GM19324 (cell line): ENCODE data around the gene SMARCA1.
"Not testable (repeated sequence)": the region's sequence is repeated elsewhere in the genome, so short reads cannot be mapped to it uniquely, and the experiment has no call there.

Experiments
- ATAC-seq: cut with Tn5 transposase; IDR thresholded peaks from one replicate; pipeline ENCODE4 v1.9.1; 2021; ENCODE audit warnings: mild to moderate bottlenecking, moderate library complexity; ENCODE audit not compliant: unreplicated experiment, low FRiP score

Gene SMARCA1

GRCh38 chrX:129523079-129523911, at the start of gene SMARCA1:
TSS of gene SMARCA1 (minus strand) at chrX:129523490. CDS start at chrX:129523370, 120 bp downstream.
- ATAC-seq: no peak

- no peak for ATAC-seq
Measured at GRCh38 chrX:129572422-129572821, 49.1 kb upstream of the SMARCA1 start.

GRCh38 chrX:129568349-129568748, 45.1 kb upstream of the SMARCA1 start:
- no peak for ATAC-seq

- ATAC-seq: no peak
Measured at GRCh38 chrX:129566073-129566472, 42.8 kb upstream of the SMARCA1 start.

GRCh38 chrX:129565046-129565650, 41.9 kb upstream of the SMARCA1 start:
- no peak for ATAC-seq

- ATAC-seq: not testable (repeated sequence)
Measured at GRCh38 chrX:129564345-129564744, 41.1 kb upstream of the SMARCA1 start.

GRCh38 chrX:129561453-129561852, 38.2 kb upstream of the SMARCA1 start:
- no peak for ATAC-seq

- no peak for ATAC-seq
Measured at GRCh38 chrX:129559783-129560182, 36.5 kb upstream of the SMARCA1 start.

- ATAC-seq: no peak
Measured at GRCh38 chrX:129557844-129558480, 34.7 kb upstream of the SMARCA1 start.

- ATAC-seq: no peak
Measured at GRCh38 chrX:129556806-129557315, 33.6 kb upstream of the SMARCA1 start.

- ATAC-seq: not testable (repeated sequence)
Measured at GRCh38 chrX:129554816-129555215, 31.5 kb upstream of the SMARCA1 start.

- peak; percentile 95 for ATAC-seq
Measured at GRCh38 chrX:129553619-129554288, 30.5 kb upstream of the SMARCA1 start.

- no peak for ATAC-seq
Measured at GRCh38 chrX:129549124-129549523, 25.8 kb upstream of the SMARCA1 start.

- no peak for ATAC-seq
Measured at GRCh38 chrX:129545408-129545807, 22.1 kb upstream of the SMARCA1 start.

GRCh38 chrX:129544780-129545179, 21.5 kb upstream of the SMARCA1 start:
- no peak for ATAC-seq

GRCh38 chrX:129540722-129541184, 17.5 kb upstream of the SMARCA1 start:
- ATAC-seq: peak; percentile 22

- ATAC-seq: peak; percentile 84
Measured at GRCh38 chrX:129540068-129540653, 16.9 kb upstream of the SMARCA1 start, which contains the start of gene OCRL. TSS of gene OCRL (plus strand) at chrX:129540259. CDS start at chrX:129540440, 181 bp downstream.

GRCh38 chrX:129534816-129535578, 11.7 kb upstream of the SMARCA1 start:
- ATAC-seq: no peak

- no peak for ATAC-seq
Measured at GRCh38 chrX:129531132-129531531, 7.8 kb upstream of the SMARCA1 start.
